Esophagus squamous epithelium (tissue), 4 donors: ENCODE measurements around the gene FFAR3.

Experiments used
- CTCF ChIP-seq, 6 experiments: fragments of 450-650 bp in 4 of 6; fragments of 200-600 bp in 2 of 6; sonication (generic) in 2 of 6; IDR thresholded peaks; one replicate each; pipeline ENCODE4 v1.5.1; 2016 to 2019; ENCODE audit warnings: antibody characterized with exemption in 6 of 6, mild to moderate bottlenecking in 4 of 6, moderate library complexity in 4 of 6
- POLR2A ChIP-seq, 4 donors: fragments of 450-650 bp; IDR thresholded peaks; one replicate each; pipeline ENCODE4 v1.6.1; 2017; ENCODE audit warnings: antibody characterized with exemption in 4 of 4, mild to moderate bottlenecking in 4 of 4, moderate library complexity in 3 of 4

DNA sequence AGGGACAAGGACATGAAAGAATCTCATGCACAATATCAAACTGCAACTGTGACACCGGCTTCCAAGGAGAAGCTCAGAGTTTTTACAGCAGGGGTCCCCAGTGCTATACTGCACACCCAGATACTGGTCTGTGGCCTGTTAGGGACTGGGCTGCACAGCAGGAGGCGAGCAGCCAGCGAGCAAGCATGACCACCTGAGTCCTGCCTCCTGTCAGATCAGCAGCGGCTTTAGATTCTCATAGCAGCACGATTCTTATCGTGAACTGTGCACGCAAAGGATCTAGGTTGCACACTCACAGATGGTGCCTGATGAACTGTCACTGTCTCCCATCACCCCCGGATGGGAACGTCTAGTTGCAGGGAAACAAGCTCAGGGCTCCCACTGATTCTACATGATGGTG lies 42.4 kb upstream of the FFAR3 start:
- TF ChIP-seq CTCF (IDR thresholded peaks at IDR 0.05) (no peak), POLR2A (IDR thresholded peaks at IDR 0.05) (no peak)
